C4-2B (cell line): Measurements from ENCODE around the gene TEX36.

Source experiments
- H3K27ac ChIP-seq: fragments of 450-650 bp; 2 replicates; pipeline ENCODE4 v1.5.1; 2017
- CTCF ChIP-seq: fragments of 450-650 bp; conservative IDR thresholded peaks from 2 replicates; pipeline ENCODE4 v1.5.1; 2017; ENCODE audit warnings: mild to moderate bottlenecking
- ZFX ChIP-seq: fragments of 450-650 bp; IDR thresholded peaks from 2 replicates; pipeline ENCODE4 v1.6.1; 2017

TEX36 gene

DNA sequence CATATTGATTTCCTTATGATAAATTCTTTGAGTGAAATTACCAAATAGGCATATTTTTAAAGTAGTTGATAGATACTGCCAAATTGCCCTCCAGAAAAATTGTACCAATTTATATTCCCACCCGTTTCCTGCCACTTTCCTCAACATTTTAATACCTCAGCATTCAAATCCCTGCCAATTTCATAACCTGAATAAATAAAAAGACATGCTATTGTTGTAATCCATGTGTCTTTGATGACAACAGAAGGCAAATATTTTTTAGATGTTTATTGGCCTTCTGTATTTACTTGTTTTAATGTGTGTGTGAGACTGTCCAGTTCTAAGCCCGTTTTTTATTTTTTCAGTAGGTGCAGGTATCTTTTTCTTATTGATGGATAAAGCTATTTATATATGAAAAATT, 71.7 kb downstream of the TEX36 start:
- TF ChIP-seq ZFX = no peak
- no peak for TF ChIP-seq CTCF
- H3K27ac ChIP-seq = no peak overlapping the region

- TF ChIP-seq CTCF = no peak
- no peak for TF ChIP-seq ZFX
- no peak overlapping the region for H3K27ac ChIP-seq
These were observed 73.1 kb downstream of the TEX36 start for GRCh38 chr10:125609859-125610258.

- no peak overlapping the region for H3K27ac ChIP-seq
- no peak for TF ChIP-seq CTCF
- TF ChIP-seq ZFX = no peak
These were observed 74.5 kb downstream of the TEX36 start for GRCh38 chr10:125608474-125608873.

- no peak overlapping the region for H3K27ac ChIP-seq
- no peak for TF ChIP-seq CTCF
- no peak for TF ChIP-seq ZFX
These were observed 75.2 kb downstream of the TEX36 start for GRCh38 chr10:125607689-125608290.

DNA sequence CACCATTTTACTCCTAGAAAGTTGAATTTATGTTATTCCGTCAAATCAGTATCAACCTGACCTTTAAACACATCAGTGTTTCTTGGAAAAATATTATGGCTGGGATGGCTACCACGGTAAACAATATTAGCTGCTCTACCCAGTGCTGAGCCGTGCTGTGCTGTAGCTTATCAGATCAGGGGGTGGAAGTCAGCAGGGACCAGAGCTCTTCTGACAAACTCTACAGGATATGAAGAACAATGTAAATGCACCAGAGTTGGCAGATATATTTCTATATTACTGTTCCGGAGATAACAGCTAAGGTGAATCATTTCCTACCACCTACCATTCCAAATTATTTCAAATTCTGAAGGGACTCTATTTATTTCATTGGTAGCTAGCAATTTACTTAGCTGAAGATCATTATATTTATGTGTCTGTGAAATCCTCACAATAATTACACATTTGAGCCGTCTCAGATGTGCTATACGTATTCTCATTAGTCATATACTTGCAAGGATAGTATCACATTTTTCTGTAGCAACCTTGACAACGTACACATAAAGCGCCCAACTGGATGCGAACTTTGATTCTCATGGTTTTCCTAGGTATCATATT, 76.5 kb downstream of the TEX36 start:
- no peak overlapping the region for H3K27ac ChIP-seq
- TF ChIP-seq ZFX = no peak
- no peak for TF ChIP-seq CTCF
